GM12878 (cell line): ENCODE data around the gene RANBP1. TPM values are rescaled to one million over a fixed set of nuclear protein-coding genes. Genes with fewer than 3 reads are reported as not detected.

ENCODE experiments used
- CUX1 ChIP-seq: IDR thresholded peaks from 2 replicates; pipeline ENCODE4 v1.6.1; 2012; ENCODE audit warnings: improper control_type of control experiment, low read depth, low read length; ENCODE audit not compliant: insufficient replicate concordance
- EGR1 ChIP-seq, 2 experiments: IDR thresholded peaks; 1 replicate in 1 of 2; 2 replicates in 1 of 2; pipeline ENCODE4 v1.6.1; 2011 to 2012; ENCODE audit warnings: low read depth in 2 of 2, low read length in 2 of 2, borderline replicate concordance in 1 of 2, mild to moderate bottlenecking in 1 of 2, moderate library complexity in 1 of 2
- ETV6 ChIP-seq, 2 experiments: fragments of 450-650 bp in 1 of 2; IDR thresholded peaks in 1 of 2; conservative IDR thresholded peaks in 1 of 2; 2 replicates each; pipeline ENCODE4 v1.6.1; 2014; ENCODE audit warnings: antibody characterized with exemption in 1 of 2, borderline replicate concordance in 1 of 2, low read depth in 1 of 2, mild to moderate bottlenecking in 1 of 2, moderate library complexity in 1 of 2
- HSF1 ChIP-seq: fragments of 150-350 bp; IDR thresholded peaks from 2 replicates; pipeline ENCODE4 v1.6.1; 2014; ENCODE audit warnings: mild to moderate bottlenecking, low read depth, low read length
- KAT2A ChIP-seq: conservative IDR thresholded peaks from 2 replicates; pipeline ENCODE4 v1.6.1; 2011; ENCODE audit warnings: low read depth, low read length; ENCODE audit not compliant: control insufficient read depth
- NKRF ChIP-seq: fragments of 450-650 bp; conservative IDR thresholded peaks from 2 replicates; pipeline ENCODE4 v1.6.1; 2017; ENCODE audit warnings: mild to moderate bottlenecking, moderate library complexity
- POLR2AphosphoS2 ChIP-seq: IDR thresholded peaks from 2 replicates; pipeline ENCODE4 v1.6.1; 2011; ENCODE audit warnings: low read depth, mild to moderate bottlenecking, low read length, improper control_type of control experiment, moderate library complexity
- TCF3 ChIP-seq: IDR thresholded peaks from 2 replicates; pipeline ENCODE4 v1.6.1; 2012; ENCODE audit warnings: low read depth, mild to moderate bottlenecking, low read length, borderline replicate concordance; ENCODE audit not compliant: insufficient read depth
- polyA plus RNA-seq, 11 experiments: library from polyadenylated mRNA; depleted of rRNA in 4 of 11; unstranded in 6 of 11; stranded (reverse) in 5 of 11; fragments of >200 nt; fragmentation: Nextera tagmentation in 4 of 11; fragmentation: Illumina TruSeq in 1 of 11; extraction: Ambion mirVana in 4 of 11; extraction: Trizol in 1 of 11; gene quantifications; 1 replicate in 1 of 11; 2 replicates in 10 of 11; pipeline versions ENCODE4 v1.2.1 to v1.2.3, GENCODE V29; 2011 to 2016; ENCODE audit warnings: inconsistent platforms in 2 of 11, missing spikeins in 2 of 11, low read depth in 1 of 11
- total RNA-seq, 4 experiments: library from RNA; depleted of rRNA in 3 of 4; stranded (reverse); fragments of >200 nt in 3 of 4; fragmentation: Illumina TruSeq in 1 of 4; extraction: Trizol in 1 of 4; gene quantifications; 2 replicates each; pipeline versions ENCODE4 v1.2.1 to v1.2.3, GENCODE V29; 2013 to 2021

Gene RANBP1
- total and polyA plus RNA-seq, 10 of the 15 experiments (the other 5 are each of a cell fraction or from before 2014, with no cell fraction given), result 55.3 to 808 (median 394) TPM

GRCh38 chr22:20114506-20115475, 1.1 kb upstream of the RANBP1 start (continued):
- no peak for TF ChIP-seq ETV6 (conservative IDR thresholded peaks at IDR 0.05 in 1 of 2, IDR thresholded peaks at IDR 0.05 in 1 of 2; ENCODE audit: borderline replicate concordance in 1 of 2, low read depth in 1 of 2)
- TF ChIP-seq EGR1 (IDR thresholded peaks at IDR 0.05; ENCODE audit: borderline replicate concordance in 1 of 2, low read depth in 2 of 2, low read length in 2 of 2), result no peak
- no peak for TF ChIP-seq KAT2A
- TF ChIP-seq POLR2AphosphoS2, result no peak
- TF ChIP-seq CUX1, result no peak
- no peak for TF ChIP-seq HSF1
- no peak for TF ChIP-seq NKRF
- TF ChIP-seq TCF3, result no peak
